AG08396 (cell line): ENCODE results near the gene PRKCG.

ENCODE experiments used
- DNase-seq: peaks from one replicate; pipeline ENCODE4 v3.0.0; 2012; ENCODE audit warnings: low spot score, mixed read lengths

PRKCG gene

GRCh38 chr19:53872762-53873161, 9.2 kb upstream of the PRKCG start:
- DNase-seq, result peak; percentile 3

DNA sequence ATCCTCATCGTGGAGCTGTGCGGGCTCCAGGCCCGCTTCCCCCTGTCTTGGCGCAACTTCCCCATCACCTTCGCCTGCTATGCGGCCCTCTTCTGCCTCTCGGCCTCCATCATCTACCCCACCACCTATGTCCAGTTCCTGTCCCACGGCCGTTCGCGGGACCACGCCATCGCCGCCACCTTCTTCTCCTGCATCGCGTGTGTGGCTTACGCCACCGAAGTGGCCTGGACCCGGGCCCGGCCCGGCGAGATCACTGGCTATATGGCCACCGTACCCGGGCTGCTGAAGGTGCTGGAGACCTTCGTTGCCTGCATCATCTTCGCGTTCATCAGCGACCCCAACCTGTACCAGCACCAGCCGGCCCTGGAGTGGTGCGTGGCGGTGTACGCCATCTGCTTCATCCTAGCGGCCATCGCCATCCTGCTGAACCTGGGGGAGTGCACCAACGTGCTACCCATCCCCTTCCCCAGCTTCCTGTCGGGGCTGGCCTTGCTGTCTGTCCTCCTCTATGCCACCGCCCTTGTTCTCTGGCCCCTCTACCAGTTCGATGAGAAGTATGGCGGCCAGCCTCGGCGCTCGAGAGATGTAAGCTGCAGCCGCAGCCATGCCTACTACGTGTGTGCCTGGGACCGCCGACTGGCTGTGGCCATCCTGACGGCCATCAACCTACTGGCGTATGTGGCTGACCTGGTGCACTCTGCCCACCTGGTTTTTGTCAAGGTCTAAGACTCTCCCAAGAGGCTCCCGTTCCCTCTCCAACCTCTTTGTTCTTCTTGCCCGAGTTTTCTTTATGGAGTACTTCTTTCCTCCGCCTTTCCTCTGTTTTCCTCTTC, 8.0 kb upstream of the PRKCG start:
- DNase-seq, result peak; percentile 5

- no peak for DNase-seq
Observed at GRCh38 chr19:53874606-53874990, 7.4 kb upstream of the PRKCG start.

- no peak for DNase-seq
Observed at GRCh38 chr19:53875602-53876325, 6.2 kb upstream of the PRKCG start.

DNA sequence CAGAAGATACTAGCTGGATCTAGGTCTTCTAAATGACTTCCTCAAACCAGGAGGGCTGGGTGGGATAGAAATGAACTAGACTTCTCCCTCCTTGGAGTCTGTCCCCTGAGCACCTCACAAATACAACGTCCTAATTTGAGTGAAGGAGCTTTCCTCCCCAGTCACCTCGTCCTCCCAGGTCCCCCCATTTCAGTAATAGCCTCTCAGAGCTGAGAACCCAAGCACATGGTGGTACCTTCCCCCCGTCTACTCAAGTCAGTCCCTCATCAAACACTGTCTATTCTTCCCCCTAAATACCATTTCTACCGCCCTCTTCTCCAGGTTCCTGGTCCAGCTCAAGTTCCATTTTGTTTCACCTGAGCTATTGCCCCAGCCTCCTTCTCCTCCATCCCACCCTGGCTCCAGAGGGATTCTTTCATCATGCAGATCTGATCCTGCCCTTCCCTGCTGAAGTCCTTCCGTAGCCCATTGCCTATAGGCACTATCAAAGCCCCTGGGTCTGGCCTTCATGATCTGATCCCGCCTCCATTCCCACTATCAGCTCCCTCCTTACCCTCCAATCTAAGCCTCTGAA, 5.3 kb upstream of the PRKCG start:
- DNase-seq, result no peak

- DNase-seq, result no peak
Observed at GRCh38 chr19:53877361-53877766, 4.6 kb upstream of the PRKCG start.

DNA sequence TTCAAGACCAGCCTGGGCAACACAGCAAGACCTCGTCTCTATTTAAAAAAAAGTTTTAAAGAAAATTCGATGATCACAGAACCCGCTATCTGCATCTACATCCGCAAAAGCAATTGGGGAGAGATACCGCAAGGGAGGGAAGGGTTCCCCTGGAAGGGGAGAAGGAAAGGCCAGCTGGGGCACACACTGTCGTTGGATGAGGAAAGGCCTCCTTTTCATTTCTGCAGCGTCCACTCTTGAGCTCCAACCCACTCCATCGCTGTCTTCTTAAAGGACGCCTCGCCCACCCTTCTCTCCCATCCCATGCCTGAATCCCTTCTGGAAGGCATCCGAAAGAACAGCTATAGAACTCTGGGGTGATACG, 3.2 kb upstream of the PRKCG start:
- no peak for DNase-seq

DNA sequence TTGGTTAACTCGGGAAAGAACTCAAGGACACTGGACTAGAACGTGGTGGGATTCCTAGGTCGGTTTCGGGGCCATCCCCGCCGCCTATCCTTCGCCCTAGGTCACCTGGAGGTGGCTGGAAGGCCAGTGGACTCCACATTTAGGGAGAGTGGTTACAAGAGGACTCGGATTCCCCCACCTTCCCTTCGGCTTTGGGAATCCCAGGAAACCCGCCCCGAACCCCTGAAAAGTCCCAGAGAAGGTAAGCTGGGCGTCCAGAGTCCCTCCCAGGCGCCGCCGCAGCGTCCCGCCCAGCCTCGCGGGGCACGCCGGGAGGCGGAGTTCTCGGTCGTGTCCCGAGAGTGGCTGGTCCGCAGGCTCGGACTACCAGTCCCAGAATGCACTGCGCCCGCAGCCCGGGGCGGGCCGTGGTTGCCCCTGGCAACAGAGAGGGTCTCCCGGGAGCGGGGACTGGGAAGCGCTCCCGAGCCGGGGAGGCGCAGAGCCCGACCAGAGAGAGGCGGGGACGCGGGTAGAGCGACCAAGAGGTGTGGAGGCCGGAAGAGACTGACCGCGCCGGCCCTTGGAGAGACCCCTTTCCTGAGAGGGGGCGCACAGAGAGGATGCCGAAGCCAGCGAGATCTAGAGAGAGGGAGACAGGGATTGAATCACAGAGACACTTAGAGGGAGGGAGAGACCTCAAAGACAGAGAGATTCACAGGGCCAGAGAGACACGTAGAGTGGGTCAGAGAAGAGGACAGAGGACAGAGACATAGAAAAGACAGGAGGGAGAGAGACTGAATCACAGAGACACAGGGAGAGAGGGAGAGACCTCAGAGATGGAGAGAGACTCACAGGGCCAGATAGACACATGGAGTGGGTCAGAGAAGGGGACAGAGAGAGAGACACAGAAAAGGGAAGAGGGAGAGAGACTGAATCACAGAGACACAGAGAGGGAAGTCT, 2.6 kb upstream of the PRKCG start:
- peak; percentile 95 for DNase-seq

- DNase-seq, result no peak
Observed at GRCh38 chr19:53880711-53881481, 1.1 kb upstream of the PRKCG start.

DNA sequence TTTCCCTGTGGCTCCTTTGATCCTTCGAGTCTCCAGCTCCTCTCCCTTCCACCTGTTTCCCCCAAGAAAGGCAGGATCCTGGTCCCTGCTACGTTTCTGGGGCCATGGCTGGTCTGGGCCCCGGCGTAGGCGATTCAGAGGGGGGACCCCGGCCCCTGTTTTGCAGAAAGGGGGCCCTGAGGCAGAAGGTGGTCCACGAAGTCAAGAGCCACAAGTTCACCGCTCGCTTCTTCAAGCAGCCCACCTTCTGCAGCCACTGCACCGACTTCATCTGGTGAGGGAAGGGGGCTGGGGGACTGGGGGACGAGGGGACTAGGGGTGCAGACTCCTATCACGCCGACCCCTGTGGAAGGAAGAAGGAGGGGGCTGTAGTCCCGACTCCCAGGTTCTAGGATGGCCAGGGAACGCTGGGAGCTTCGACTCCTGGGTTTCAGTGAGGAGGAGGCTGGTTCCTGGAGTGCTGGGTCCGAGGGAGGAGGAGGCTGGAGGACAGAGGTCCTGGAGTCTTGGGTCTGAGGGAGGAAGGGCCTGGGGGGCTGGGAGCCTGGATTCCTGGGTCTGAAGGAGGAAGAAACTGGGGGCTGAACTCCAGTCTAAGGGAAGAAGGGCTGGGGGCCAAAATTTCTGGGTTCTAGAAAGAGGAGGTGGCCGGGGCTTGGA, 524 bp downstream of the PRKCG start:
- DNase-seq, result no peak

- no peak for DNase-seq
Observed at GRCh38 chr19:53883231-53883661, 1.2 kb downstream of the PRKCG start.

DNA sequence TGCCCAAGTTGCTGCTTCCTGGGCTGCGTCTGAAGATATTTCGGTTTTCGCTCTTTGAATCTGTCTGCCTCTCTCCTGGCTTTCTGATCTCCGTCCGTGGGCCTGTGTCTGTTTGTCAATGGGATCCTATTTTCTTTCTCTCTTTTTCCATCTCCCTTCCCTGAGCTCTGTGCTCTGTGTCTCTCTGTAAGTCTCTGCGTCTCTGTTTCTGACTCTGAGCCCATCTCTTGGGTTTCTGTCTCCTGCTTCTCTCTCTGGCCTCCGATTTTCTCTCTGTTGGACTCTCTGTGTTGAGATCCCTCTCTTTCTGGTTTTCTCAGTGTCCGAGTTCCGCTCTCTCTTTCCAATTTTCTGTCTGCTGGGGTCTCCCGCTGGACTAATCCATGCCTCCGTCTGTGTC, 1.7 kb downstream of the PRKCG start:
- no peak for DNase-seq

- no peak for DNase-seq
Observed at GRCh38 chr19:53884256-53884655, 2.3 kb downstream of the PRKCG start.

DNA sequence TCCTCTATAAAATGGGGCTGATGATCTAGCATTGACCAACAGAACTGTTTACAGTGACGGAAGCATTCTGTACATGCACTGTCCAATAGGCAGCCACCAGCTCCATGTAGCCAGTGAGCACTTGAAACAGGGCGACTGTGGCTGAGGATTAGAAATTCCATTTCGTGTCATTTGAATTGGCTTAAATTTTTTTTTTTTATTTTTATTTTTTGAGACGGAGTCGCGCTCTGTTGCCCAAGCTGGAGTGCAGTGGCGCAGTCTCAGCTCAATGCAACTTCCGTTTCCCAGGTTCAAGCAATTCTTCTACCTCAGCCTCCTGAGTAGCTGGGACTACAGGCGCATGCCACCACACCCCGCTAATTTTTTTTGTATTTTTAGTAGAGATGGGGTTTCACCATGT, 3.0 kb downstream of the PRKCG start:
- no peak for DNase-seq

- DNase-seq, result no peak
Observed at GRCh38 chr19:53892301-53892980, 10.4 kb downstream of the PRKCG start.

GRCh38 chr19:53892981-53893325, 11.0 kb downstream of the PRKCG start:
- no peak for DNase-seq

DNA sequence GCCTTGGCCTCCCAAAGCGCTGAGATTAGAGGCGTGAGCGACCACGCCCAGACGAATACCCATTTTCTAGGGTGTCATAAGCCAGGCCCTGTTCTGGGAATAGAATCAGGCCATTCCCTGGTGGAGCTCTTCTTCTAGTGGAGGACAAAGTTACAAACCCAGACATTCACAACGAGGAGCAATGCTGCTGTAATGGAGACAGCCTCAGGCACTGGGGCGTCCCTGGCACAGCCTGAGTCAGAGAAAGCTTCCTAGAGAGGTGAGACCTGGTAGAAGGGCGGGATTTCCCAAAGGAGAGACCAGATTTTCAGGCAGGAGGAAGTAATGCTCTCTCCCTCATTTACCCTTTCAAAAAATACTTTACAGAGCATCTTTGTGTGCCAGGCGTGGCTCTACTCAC, 12.7 kb downstream of the PRKCG start:
- DNase-seq, result no peak

DNA sequence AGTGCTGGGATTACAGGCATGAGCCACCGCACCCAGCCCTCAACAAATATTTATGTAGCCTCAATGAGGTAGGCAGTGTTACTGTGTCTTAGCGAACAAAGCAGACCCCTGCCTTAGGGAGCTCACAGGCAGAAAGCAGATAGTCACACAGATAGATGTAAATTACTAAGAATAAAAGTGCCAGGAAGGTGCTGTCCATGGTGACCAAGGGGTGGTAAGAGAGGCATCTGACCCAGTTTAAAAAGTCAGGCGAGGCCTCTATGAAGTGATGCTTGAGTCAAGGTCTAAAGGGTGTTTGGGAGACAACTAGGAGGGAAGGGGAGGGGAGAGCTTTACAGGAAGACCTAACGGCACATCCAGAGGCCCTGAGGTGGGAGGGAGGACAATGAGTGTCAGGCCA, 14.7 kb downstream of the PRKCG start:
- DNase-seq, result no peak

- DNase-seq, result no peak
Observed at GRCh38 chr19:53897459-53897858, 15.5 kb downstream of the PRKCG start.

GRCh38 chr19:53898166-53898565, 16.2 kb downstream of the PRKCG start:
- DNase-seq, result no peak
